HUES64 (cell line): ENCODE data around the gene PLXNA3.

Source experiments
- H3K27ac ChIP-seq: 2 replicates; pipeline ENCODE4 v1.7.0; 2013; ENCODE audit warnings: low read depth, low read length, inconsistent platforms
- H3K27me3 ChIP-seq: 2 replicates; pipeline ENCODE4 v1.6.1; 2013; ENCODE audit warnings: mild to moderate bottlenecking, low read length; ENCODE audit not compliant: insufficient read depth
- H3K36me3 ChIP-seq: 2 replicates; pipeline ENCODE4 v1.6.1; 2013; ENCODE audit warnings: mild to moderate bottlenecking, low read length; ENCODE audit not compliant: insufficient read depth
- H3K4me1 ChIP-seq: 2 replicates; pipeline ENCODE4 v1.6.1; 2013; ENCODE audit warnings: mild to moderate bottlenecking, low read length, moderate library complexity; ENCODE audit not compliant: insufficient read depth
- H3K4me3 ChIP-seq: 2 replicates; pipeline ENCODE4 v1.5.1; 2013; ENCODE audit warnings: mild to moderate bottlenecking, low read length, moderate library complexity
- H3K9ac ChIP-seq: 2 replicates; pipeline ENCODE4 v1.6.1; 2013; ENCODE audit warnings: mild to moderate bottlenecking, low read depth, low read length
- H3K9me3 ChIP-seq: 2 replicates; pipeline ENCODE4 v1.6.1; 2013; ENCODE audit warnings: low read depth, low read length; ENCODE audit not compliant: insufficient read depth
- WGBS: fragments of 150-250, 120-280 bp; methylation state at CpG from one replicate; pipeline ENCODE4 v1.1.7; 2013; ENCODE audit warnings: missing lambda C conversion rate; 5-methylcytosine and 5-hydroxymethylcytosine counted together

Gene PLXNA3

DNA sequence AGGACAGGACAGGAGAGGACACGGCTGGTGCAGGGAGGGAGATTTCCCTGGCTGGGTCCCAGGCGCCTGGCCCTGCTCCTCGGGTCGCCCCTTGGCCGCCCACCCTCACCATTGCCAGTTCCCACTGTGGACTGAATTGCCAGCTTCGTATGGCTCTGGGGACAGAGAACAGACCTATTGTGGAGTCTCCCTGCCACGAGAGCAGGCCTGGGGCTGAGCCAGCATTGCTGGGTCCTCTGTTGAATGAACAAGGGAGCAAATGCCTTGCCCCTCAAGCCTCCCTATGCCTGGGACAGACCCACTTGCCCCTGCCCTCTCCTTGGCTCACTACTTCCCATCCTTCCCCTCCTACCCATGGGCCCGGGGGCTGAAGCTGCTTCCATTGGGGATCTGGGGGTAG, 4.3 kb downstream of the PLXNA3 start:
- peaks cover 31% of the 10 kb centered on the region for H3K36me3 ChIP-seq
- no peaks in the 10 kb centered on the region for H3K27me3 ChIP-seq
- no peaks in the 10 kb centered on the region for H3K9me3 ChIP-seq
- 96% methylated on average over 8 of the region's 8 CpGs for WGBS
- no peak overlapping the region for H3K9ac ChIP-seq
- no peaks in the 10 kb centered on the region for H3K4me1 ChIP-seq
- no peak overlapping the region for H3K27ac ChIP-seq
- H3K4me3 ChIP-seq: no peak overlapping the region

DNA sequence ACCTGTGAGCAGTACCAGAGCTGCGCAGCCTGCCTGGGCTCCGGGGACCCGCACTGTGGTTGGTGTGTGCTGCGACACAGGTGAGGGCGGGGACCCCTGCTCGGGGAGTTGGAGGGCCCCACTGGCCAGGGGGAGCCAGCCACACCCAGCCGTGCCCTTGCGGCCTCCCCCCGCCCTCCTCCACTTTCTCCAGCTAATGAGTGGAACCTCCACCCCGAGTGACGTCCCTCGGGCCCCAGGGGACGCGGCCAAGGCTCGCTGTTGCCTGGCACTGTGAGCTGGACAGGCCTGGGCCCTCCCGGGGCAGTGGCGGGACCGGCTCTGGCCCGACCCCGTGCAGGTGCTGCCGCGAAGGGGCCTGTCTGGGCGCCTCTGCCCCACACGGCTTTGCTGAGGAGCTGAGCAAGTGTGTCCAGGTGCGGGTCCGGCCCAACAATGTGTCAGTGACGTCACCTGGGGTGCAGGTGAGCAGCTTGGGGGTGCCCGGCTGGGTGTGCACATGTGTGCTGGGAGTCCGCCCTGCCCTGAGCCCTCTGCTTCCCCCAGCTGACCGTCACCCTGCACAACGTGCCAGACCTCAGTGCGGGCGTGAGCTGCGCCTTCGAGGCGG, 5.6 kb downstream of the PLXNA3 start:
- Histone ChIP-seq H3K27ac (no peak overlapping the region), H3K4me3 (no peak overlapping the region), H3K4me1 (no peaks in the 10 kb centered on the region), H3K9me3 (no peaks in the 10 kb centered on the region), H3K9ac (no peak overlapping the region), H3K27me3 (no peaks in the 10 kb centered on the region), H3K36me3 (peaks cover 36% of the 10 kb centered on the region)
- 95% methylated on average over 36 of the region's 36 CpGs for WGBS

DNA sequence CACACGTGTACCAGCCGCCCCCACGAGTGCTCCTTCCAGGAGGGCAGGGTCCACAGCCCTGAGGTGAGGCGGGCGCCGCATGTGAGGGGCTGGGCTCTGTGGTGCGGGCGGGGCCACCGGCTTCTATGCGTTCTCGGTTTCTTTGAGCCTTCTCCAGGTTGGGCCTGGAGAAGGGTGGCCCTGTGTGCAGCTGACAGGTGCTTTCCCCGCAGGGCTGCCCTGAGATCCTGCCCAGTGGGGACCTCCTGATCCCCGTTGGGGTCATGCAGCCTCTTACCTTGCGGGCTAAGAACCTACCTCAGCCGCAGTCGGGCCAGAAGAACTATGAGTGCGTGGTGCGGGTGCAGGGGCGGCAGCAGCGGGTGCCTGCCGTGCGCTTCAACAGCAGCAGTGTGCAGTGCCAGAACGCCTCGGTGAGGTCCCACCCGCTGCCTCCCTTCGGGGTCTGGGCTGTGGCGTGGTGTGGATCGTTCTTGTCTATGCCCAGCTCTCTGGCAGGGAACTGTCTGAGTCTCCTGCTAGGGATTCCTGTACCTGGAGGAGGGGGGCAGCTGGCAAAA, 6.8 kb downstream of the PLXNA3 start:
- Histone ChIP-seq H3K36me3 (peaks cover 44% of the 10 kb centered on the region), H3K4me3 (no peak overlapping the region), H3K4me1 (no peaks in the 10 kb centered on the region), H3K9ac (no peak overlapping the region), H3K9me3 (no peaks in the 10 kb centered on the region), H3K27me3 (no peaks in the 10 kb centered on the region), H3K27ac (no peak overlapping the region)
- 94% methylated on average over 28 of the region's 28 CpGs for WGBS

DNA sequence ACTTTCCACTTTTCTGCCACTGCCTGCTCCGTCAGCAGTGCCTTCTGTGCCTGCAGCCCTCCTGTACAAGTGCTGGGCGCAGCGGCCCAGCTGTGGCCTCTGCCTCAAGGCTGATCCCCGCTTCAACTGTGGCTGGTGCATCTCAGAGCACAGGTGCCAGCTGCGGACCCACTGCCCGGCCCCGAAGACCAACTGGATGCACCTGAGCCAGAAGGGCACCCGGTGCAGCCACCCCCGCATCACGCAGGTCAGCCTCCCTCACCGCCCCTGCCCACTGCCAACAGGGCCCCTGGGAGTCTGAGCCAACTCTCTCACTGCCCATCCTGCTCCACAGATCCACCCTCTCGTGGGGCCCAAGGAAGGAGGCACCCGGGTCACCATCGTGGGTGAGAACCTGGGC, 7.5 kb downstream of the PLXNA3 start:
- peaks cover 50% of the 10 kb centered on the region for H3K36me3 ChIP-seq
- H3K27me3 ChIP-seq: no peaks in the 10 kb centered on the region
- 89% methylated on average over 14 of the region's 14 CpGs for WGBS
- no peaks in the 10 kb centered on the region for H3K9me3 ChIP-seq
- no peak overlapping the region for H3K27ac ChIP-seq
- no peak overlapping the region for H3K9ac ChIP-seq
- H3K4me3 ChIP-seq: no peak overlapping the region
- no peaks in the 10 kb centered on the region for H3K4me1 ChIP-seq

- no peaks in the 10 kb centered on the region for H3K27me3 ChIP-seq
- peaks cover 53% of the 10 kb centered on the region for H3K36me3 ChIP-seq
- H3K4me1 ChIP-seq: no peaks in the 10 kb centered on the region
- WGBS: 95% methylated on average over 32 of the region's 32 CpGs
- H3K9me3 ChIP-seq: no peaks in the 10 kb centered on the region
- H3K27ac ChIP-seq: no peak overlapping the region
- H3K9ac ChIP-seq: no peak overlapping the region
- no peak overlapping the region for H3K4me3 ChIP-seq
Observed at GRCh38 chrX:154466036-154466435, 8.0 kb downstream of the PLXNA3 start.

DNA sequence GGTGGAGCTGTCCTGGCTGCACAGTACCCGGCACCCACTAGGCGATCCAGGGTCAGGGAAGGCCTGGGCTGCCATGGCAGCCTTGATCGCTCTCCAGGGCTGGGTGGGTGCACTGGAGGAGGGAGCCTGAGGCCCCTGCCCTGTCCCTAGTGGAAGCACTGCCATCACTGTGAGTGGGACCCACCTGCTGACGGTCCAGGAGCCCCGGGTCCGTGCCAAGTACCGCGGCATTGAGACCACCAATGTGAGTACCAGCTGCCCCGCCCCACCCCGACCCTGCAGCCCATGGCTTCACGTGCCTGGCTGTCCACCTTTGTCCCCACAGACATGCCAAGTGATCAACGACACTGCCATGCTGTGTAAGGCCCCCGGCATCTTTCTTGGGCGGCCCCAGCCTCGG, 8.8 kb downstream of the PLXNA3 start:
- H3K36me3 ChIP-seq: peaks cover 53% of the 10 kb centered on the region
- 97% methylated on average over 15 of the region's 15 CpGs for WGBS
- no peaks in the 10 kb centered on the region for H3K27me3 ChIP-seq
- no peak overlapping the region for H3K27ac ChIP-seq
- H3K4me3 ChIP-seq: no peak overlapping the region
- no peak overlapping the region for H3K9ac ChIP-seq
- H3K9me3 ChIP-seq: no peaks in the 10 kb centered on the region
- H3K4me1 ChIP-seq: no peaks in the 10 kb centered on the region

DNA sequence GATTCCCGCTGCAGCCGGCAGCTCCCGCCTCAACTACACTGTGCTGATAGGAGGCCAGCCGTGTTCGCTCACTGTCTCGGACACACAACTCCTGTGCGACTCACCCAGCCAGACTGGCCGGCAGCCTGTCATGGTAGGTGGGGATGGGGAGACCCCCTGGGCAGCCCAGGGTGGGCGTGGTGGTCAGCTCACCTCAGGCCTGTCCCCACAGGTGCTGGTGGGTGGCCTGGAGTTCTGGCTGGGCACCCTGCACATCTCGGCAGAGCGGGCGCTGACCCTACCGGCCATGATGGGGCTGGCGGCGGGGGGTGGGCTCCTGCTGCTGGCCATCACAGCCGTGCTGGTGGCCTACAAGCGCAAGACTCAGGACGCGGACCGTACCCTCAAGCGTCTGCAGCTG, 9.5 kb downstream of the PLXNA3 start:
- Histone ChIP-seq H3K9ac (no peak overlapping the region), H3K27ac (no peak overlapping the region), H3K9me3 (no peaks in the 10 kb centered on the region), H3K4me3 (no peak overlapping the region), H3K27me3 (no peaks in the 10 kb centered on the region), H3K36me3 (peaks cover 48% of the 10 kb centered on the region), H3K4me1 (no peaks in the 10 kb centered on the region)
- whole genome bisulfite sequencing: 97% methylated on average over 21 of the region's 21 CpGs

- no peak overlapping the region for H3K9ac ChIP-seq
- H3K9me3 ChIP-seq: no peaks in the 10 kb centered on the region
- no peak overlapping the region for H3K4me3 ChIP-seq
- 97% methylated on average over 23 of the region's 23 CpGs for WGBS
- no peak overlapping the region for H3K27ac ChIP-seq
- H3K27me3 ChIP-seq: no peaks in the 10 kb centered on the region
- H3K4me1 ChIP-seq: no peaks in the 10 kb centered on the region
- H3K36me3 ChIP-seq: peaks cover 42% of the 10 kb centered on the region
Observed at GRCh38 chrX:154468217-154468616, 10.1 kb downstream of the PLXNA3 start.

DNA sequence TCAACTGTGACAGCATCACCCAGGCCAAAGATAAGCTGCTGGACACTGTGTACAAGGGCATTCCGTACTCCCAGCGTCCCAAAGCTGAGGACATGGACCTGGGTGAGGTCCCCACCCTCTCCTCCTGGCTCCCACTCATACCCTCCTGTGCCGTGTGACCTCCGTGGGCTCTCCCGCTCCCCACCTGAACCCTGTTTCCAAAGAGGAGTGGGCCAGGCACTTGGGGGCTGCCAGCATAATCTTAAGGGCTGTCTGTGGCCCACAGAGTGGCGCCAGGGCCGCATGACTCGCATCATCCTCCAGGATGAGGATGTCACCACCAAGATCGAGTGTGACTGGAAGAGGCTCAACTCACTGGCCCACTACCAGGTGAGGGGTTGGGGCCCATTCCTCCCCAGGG, 11.0 kb downstream of the PLXNA3 start:
- H3K4me3 ChIP-seq: no peak overlapping the region
- H3K9ac ChIP-seq: no peak overlapping the region
- H3K36me3 ChIP-seq: peaks cover 38% of the 10 kb centered on the region
- H3K4me1 ChIP-seq: no peaks in the 10 kb centered on the region
- 90% methylated on average over 9 of the region's 9 CpGs for WGBS
- no peaks in the 10 kb centered on the region for H3K9me3 ChIP-seq
- H3K27ac ChIP-seq: no peak overlapping the region
- H3K27me3 ChIP-seq: no peaks in the 10 kb centered on the region

DNA sequence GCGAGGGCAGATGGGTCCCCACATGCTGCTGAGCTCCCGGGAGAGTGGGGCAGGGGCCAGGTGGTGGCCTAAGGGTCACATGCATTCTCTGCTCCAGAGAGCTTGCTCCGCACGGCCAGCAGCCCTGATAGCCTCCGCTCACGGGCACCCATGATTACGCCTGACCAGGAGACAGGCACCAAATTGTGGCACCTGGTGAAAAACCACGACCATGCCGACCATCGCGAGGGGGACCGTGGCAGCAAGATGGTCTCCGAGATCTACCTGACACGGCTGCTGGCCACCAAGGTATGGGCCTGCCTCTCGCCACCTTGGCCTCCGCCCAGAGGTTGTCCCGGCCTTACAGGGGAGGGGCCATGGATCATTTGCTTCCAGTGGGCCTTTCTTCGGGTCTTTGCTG, 11.8 kb downstream of the PLXNA3 start:
- H3K4me3 ChIP-seq: no peak overlapping the region
- H3K27ac ChIP-seq: no peak overlapping the region
- WGBS: 99% methylated on average over 18 of the region's 18 CpGs
- no peaks in the 10 kb centered on the region for H3K9me3 ChIP-seq
- H3K9ac ChIP-seq: no peak overlapping the region
- peaks cover 34% of the 10 kb centered on the region for H3K36me3 ChIP-seq
- no peaks in the 10 kb centered on the region for H3K4me1 ChIP-seq
- H3K27me3 ChIP-seq: no peaks in the 10 kb centered on the region

- 97% methylated on average over 14 of the region's 14 CpGs for WGBS
- Histone ChIP-seq H3K9ac (no peak overlapping the region), H3K27me3 (no peaks in the 10 kb centered on the region), H3K27ac (no peak overlapping the region), H3K4me1 (no peaks in the 10 kb centered on the region), H3K9me3 (no peaks in the 10 kb centered on the region), H3K36me3 (peaks cover 34% of the 10 kb centered on the region), H3K4me3 (no peak overlapping the region)
Observed at GRCh38 chrX:154470434-154470833, 12.4 kb downstream of the PLXNA3 start.
